Activated CD4-positive, alpha-beta T cell treated with anti-CD3 and anti-CD28 coated beads, Interleukin-2, amount 10 ng/mL, durations not matched to agents 7 days and 5 days (primary cell): ENCODE data around the gene PTPRN2. TPM values are rescaled to one million over a fixed set of nuclear protein-coding genes. Genes with fewer than 3 reads are reported as not detected.
"Not testable (repeated sequence)": the region's sequence is repeated elsewhere in the genome, so short reads cannot be mapped to it uniquely, and the experiment has no call there.

Source experiments
- CTCF ChIA-PET: fragments of 350-600 bp; sonication (Branson Sonifier 250); formaldehyde crosslinking; loops from one replicate; lab custom pipeline; 2021; ENCODE audit warnings: antibody characterized with exemption; lab: Charles Lee
- POLR2A ChIA-PET: fragments of 350-600 bp; sonication (Branson Sonifier 250); formaldehyde crosslinking; loops from one replicate; lab custom pipeline; 2021; ENCODE audit warnings: antibody characterized with exemption; lab: Charles Lee
- DNase-seq: peaks from one replicate; pipeline ENCODE4 v3.0.0-alpha.2; 2020
- H3K27ac Mint-ChIP-seq: one replicate; pipeline ENCODE4 v1.8.0; 2021; ENCODE audit warnings: mild to moderate bottlenecking, moderate library complexity, mixed read lengths
- H3K27me3 Mint-ChIP-seq: one replicate; pipeline ENCODE4 v1.8.0; 2021; ENCODE audit warnings: mixed read lengths
- H3K36me3 Mint-ChIP-seq: one replicate; pipeline ENCODE4 v1.8.0; 2021; ENCODE audit warnings: low read depth, mixed read lengths
- H3K4me1 Mint-ChIP-seq: one replicate; pipeline ENCODE4 v1.8.0; 2021; ENCODE audit warnings: mixed read lengths
- H3K4me3 Mint-ChIP-seq: one replicate; pipeline ENCODE4 v1.8.0; 2021; ENCODE audit warnings: mild to moderate bottlenecking, moderate library complexity, mixed read lengths
- H3K9me3 Mint-ChIP-seq: one replicate; pipeline ENCODE4 v1.8.0; 2021; ENCODE audit warnings: mixed read lengths
- microRNA-seq: library from miRNA; unstranded; fragments of <30 nt; microRNA quantifications from one replicate; pipeline ENCODE4 v1.2.0, GENCODE V29; 2021; ENCODE audit warnings: borderline microRNAs expressed, borderline replicate concordance
- total RNA-seq, 2 experiments: library from RNA; stranded (reverse); gene quantifications; one replicate each; pipeline ENCODE4 v1.2.3, GENCODE V29; 2021

The PTPRN2 gene
- total RNA-seq, 2 experiments from 2014 or later: 2.6 to 2.7 TPM

- DNase-seq: no peak
- Mint-ChIP-seq H3K4me3 (no peak overlapping the region), H3K27me3 (peaks cover 21% of the 10 kb centered on the region), H3K4me1 (peaks cover 26% of the 10 kb centered on the region), H3K27ac (no peak overlapping the region), H3K36me3 (peaks cover 17% of the 10 kb centered on the region), H3K9me3 (peaks cover 19% of the 10 kb centered on the region)
- CTCF ChIA-PET: interaction anchor here (0.7 to 1.3 kb wide), 2 partner anchors 11 to 79 kb away, joined by 4 to 5 read pairs; no protein-coding TSS in a partner anchor
- POLR2A ChIA-PET: no interaction called here
Observed at GRCh38 chr7:157497367-157497743, 1090.3 kb downstream of the PTPRN2 start.

- Mint-ChIP-seq H3K27ac (peak overlapping the region; percentile 31), H3K36me3 (peaks cover 23% of the 10 kb centered on the region), H3K4me3 (no peak overlapping the region), H3K4me1 (peaks cover 22% of the 10 kb centered on the region), H3K9me3 (peaks cover 24% of the 10 kb centered on the region), H3K27me3 (peaks cover 23% of the 10 kb centered on the region)
- POLR2A ChIA-PET: no interaction called here
- CTCF ChIA-PET: interaction anchor here (0.7 kb wide), 1 partner anchor 80 kb away, joined by 4 read pairs; no protein-coding TSS in a partner anchor
- DNase-seq: no peak
Observed at GRCh38 chr7:157496416-157497275, 1091.0 kb downstream of the PTPRN2 start.

GRCh38 chr7:157495594-157495993, 1092.0 kb downstream of the PTPRN2 start:
- Mint-ChIP-seq H3K9me3 (peaks cover 29% of the 10 kb centered on the region), H3K36me3 (peaks cover 30% of the 10 kb centered on the region), H3K27ac (no peak overlapping the region), H3K27me3 (peaks cover 26% of the 10 kb centered on the region), H3K4me1 (peaks cover 31% of the 10 kb centered on the region), H3K4me3 (no peak overlapping the region)
- no peak for DNase-seq
- CTCF ChIA-PET: interaction anchor here (1.1 kb wide), 1 partner anchor 10 kb away, joined by 3 read pairs; no protein-coding TSS in a partner anchor
- POLR2A ChIA-PET: no interaction called here

GRCh38 chr7:157495177-157495553, 1092.5 kb downstream of the PTPRN2 start:
- Mint-ChIP-seq H3K27ac (no peak overlapping the region), H3K4me3 (no peak overlapping the region), H3K9me3 (peaks cover 32% of the 10 kb centered on the region), H3K36me3 (peaks cover 30% of the 10 kb centered on the region), H3K4me1 (peaks cover 35% of the 10 kb centered on the region), H3K27me3 (peaks cover 26% of the 10 kb centered on the region)
- ChIA-PET POLR2A (no interaction called here), CTCF (interaction anchor here (1.1 kb wide), 1 partner anchor 9 kb away, joined by 3 read pairs; no protein-coding TSS in a partner anchor)
- DNase-seq: no peak

- H3K27ac Mint-ChIP-seq: peak overlapping the region; percentile 9
- H3K4me1 Mint-ChIP-seq: peaks cover 40% of the 10 kb centered on the region
- peak; percentile 5 for DNase-seq
- H3K4me3 Mint-ChIP-seq: no peak overlapping the region
- peaks cover 32% of the 10 kb centered on the region for H3K9me3 Mint-ChIP-seq
- peaks cover 26% of the 10 kb centered on the region for H3K27me3 Mint-ChIP-seq
- POLR2A ChIA-PET: no interaction called here
- CTCF ChIA-PET: interaction anchor here (1.1 kb wide), 1 partner anchor 9 kb away, joined by 3 read pairs; no protein-coding TSS in a partner anchor
- peaks cover 30% of the 10 kb centered on the region for H3K36me3 Mint-ChIP-seq
Observed at GRCh38 chr7:157494506-157495176, 1093.0 kb downstream of the PTPRN2 start.

GRCh38 chr7:157493776-157494175, 1093.8 kb downstream of the PTPRN2 start:
- H3K27ac Mint-ChIP-seq: no peak overlapping the region
- CTCF ChIA-PET: interaction anchor here (1.3 to 1.5 kb wide), 2 partner anchors 13 to 15 kb away, joined by 3 to 4 read pairs; no protein-coding TSS in a partner anchor
- POLR2A ChIA-PET: no interaction called here
- H3K9me3 Mint-ChIP-seq: peaks cover 34% of the 10 kb centered on the region
- no peak for DNase-seq
- peaks cover 47% of the 10 kb centered on the region for H3K4me1 Mint-ChIP-seq
- H3K27me3 Mint-ChIP-seq: peaks cover 26% of the 10 kb centered on the region
- no peak overlapping the region for H3K4me3 Mint-ChIP-seq
- H3K36me3 Mint-ChIP-seq: peaks cover 30% of the 10 kb centered on the region

- POLR2A ChIA-PET: no interaction called here
Observed at GRCh38 chr7:157493017-157493416, 1094.6 kb downstream of the PTPRN2 start.

GRCh38 chr7:157490465-157490912, 1097.1 kb downstream of the PTPRN2 start:
- Mint-ChIP-seq H3K27ac (peak overlapping the region; percentile 89), H3K4me1 (peaks cover 55% of the 10 kb centered on the region), H3K9me3 (peaks cover 34% of the 10 kb centered on the region), H3K27me3 (peaks cover 31% of the 10 kb centered on the region), H3K36me3 (peaks cover 30% of the 10 kb centered on the region), H3K4me3 (peak overlapping the region; percentile 8)
- CTCF ChIA-PET: interaction anchor here (1.5 kb wide), 1 partner anchor 10 kb away, joined by 3 read pairs; no protein-coding TSS in a partner anchor
- POLR2A ChIA-PET: no interaction called here
- DNase-seq: peak; percentile 75

More at GRCh38 chr7:157493017-157493416, 1094.6 kb downstream of the PTPRN2 start:
- Mint-ChIP-seq H3K36me3 (peaks cover 30% of the 10 kb centered on the region), H3K9me3 (peaks cover 34% of the 10 kb centered on the region), H3K4me3 (no peak overlapping the region), H3K27me3 (peaks cover 26% of the 10 kb centered on the region), H3K4me1 (peaks cover 50% of the 10 kb centered on the region), H3K27ac (peak overlapping the region; percentile 42)
- DNase-seq: no peak
- CTCF ChIA-PET: interaction anchor here (0.6 to 1.5 kb wide), 3 partner anchors 13 to 33 kb away, joined by 3 to 4 read pairs (median 4); no protein-coding TSS in a partner anchor

GRCh38 chr7:157489870-157490269, 1097.8 kb downstream of the PTPRN2 start:
- H3K4me3 Mint-ChIP-seq, DNase-seq, POLR2A ChIA-PET: not testable (repeated sequence)
- Mint-ChIP-seq H3K27me3 (peaks cover 31% of the 10 kb centered on the region), H3K36me3 (peaks cover 30% of the 10 kb centered on the region), H3K4me1 (peaks cover 55% of the 10 kb centered on the region), H3K27ac (peak overlapping the region; percentile 89), H3K9me3 (peaks cover 34% of the 10 kb centered on the region)
- CTCF ChIA-PET: interaction anchor here (1.2 to 1.5 kb wide), 2 partner anchors 9 to 13 kb away, joined by 3 read pairs; no protein-coding TSS in a partner anchor

Small RNA genes within 50 kb of the gene (microRNA-seq; reads per million reads assigned to microRNA genes)
- not detected for gene MIR153-2
- gene MIR5707: not detected
- gene MIR595: not detected

Other genes with a start within 250 kb of the PTPRN2 start
- gene NCAPG2, start 117.0 kb upstream of the PTPRN2 start, total RNA-seq: 100 to 1,000 TPM; 139 to 173 TPM
- gene ESYT2, start 241.7 kb upstream of the PTPRN2 start, total RNA-seq: 100 to 1,000 TPM; 116 to 124 TPM